GM19238 (cell line): ENCODE measurements around the gene PALLD.
"Not testable (repeated sequence)": the region's sequence is repeated elsewhere in the genome, so short reads cannot be mapped to it uniquely, and the experiment has no call there.

Source experiments
- DNase-seq: peaks from one replicate; pipeline ENCODE4 v3.0.0; 2011; ENCODE audit warnings: low spot score; ENCODE audit not compliant: insufficient read length

The PALLD gene

DNA sequence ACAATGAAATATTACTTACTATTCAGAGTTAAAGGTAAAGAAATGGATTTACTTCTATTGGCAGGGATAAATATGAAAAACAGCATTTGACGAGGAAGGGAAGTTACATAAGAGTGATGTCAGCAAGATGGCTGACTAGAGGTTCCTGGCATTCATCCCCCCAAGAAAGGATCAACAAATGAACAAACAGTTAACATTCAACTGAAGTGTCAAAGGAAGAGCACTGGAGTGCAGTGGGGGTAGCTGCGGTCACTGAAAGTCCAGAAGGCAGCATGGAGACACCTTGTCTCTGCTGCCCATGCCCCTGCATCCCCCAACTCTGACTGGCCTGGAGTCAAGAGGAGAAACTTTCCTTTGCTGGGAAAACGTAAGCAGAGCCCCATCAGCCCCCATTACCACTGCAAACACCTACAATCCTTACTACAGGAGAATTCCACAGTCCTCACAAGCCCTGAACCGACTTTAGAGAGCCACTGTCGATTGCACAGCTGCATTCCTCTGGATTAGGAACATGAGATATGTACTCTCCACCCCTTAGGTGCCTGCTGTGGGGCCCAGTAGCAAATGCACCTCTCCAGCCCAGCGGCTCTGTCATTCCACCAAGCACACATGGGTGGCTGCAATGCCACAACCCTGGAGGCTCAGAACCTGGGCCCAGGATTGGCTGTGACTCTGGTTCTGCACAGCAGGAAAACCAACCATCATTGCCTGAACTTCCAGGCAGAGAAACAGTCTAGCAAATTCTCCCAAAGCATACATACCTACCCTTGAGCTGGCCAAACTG lies 433.8 kb downstream of the PALLD start:
- DNase-seq: no peak

DNA sequence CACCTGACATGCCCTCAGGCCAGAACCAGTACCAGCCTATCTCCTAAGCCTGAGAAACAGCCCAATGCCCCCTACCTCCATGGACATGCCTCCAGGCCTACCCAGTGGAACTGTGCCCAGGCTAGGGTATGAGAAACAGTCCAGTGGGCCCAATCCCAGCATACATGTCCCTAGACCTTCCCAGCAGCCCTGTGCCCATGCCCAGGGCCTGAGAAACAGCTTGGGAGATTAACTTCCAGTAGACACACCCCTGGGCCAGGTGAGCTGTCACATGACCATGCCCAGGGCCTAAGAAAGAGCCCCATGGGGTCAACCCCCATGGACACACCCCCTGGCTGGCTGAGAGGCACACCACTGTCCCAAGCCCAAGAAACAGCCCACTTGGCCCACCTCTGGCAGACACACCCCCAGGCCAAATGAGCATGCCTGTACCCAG lies 434.4 kb downstream of the PALLD start:
- DNase-seq: no peak

GRCh38 chr4:168932138-168932537 lies 435.3 kb downstream of the PALLD start:
- no peak for DNase-seq

- no peak for DNase-seq
Measured at GRCh38 chr4:168933423-168933822, 436.6 kb downstream of the PALLD start.

GRCh38 chr4:168937473-168937872 lies 440.6 kb downstream of the PALLD start:
- not testable (repeated sequence) for DNase-seq

DNA sequence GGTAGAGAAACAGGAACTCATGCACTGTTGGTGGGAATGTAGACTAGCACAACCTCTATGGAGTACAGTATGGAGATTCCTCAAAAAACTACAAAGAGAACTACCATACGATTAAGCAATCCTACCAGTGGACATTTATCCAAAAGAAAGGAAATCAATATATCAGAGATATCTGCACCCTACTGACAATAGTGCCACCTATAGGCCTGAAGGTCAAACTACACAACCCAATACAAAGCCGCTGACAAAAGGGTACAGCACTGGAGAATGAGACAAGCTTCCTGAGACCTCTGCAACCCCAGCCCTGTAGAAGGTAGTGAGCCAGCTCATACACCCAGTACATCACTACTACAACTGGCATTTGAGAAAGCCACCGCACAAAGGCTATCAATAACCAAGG lies 446.1 kb downstream of the PALLD start:
- no peak for DNase-seq

DNA sequence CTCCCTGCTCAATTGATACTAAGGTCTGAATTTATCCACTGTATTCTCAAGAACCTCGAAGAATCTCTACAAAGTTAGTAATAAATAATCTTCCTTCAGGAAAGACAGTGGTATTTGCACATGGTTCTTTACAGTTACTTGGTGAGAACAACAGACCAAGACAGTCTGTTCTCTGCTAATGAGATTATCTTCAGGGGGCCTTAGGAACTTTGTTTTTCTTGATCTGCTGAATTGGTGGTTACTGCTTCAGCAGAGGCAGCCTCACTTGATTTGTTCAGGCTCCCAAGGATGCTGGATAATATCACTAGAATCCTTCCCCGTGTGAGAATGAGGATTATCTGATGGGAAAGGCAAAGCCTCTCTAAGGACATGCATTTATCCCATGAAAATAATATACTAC lies 448.4 kb downstream of the PALLD start:
- no peak for DNase-seq

DNA sequence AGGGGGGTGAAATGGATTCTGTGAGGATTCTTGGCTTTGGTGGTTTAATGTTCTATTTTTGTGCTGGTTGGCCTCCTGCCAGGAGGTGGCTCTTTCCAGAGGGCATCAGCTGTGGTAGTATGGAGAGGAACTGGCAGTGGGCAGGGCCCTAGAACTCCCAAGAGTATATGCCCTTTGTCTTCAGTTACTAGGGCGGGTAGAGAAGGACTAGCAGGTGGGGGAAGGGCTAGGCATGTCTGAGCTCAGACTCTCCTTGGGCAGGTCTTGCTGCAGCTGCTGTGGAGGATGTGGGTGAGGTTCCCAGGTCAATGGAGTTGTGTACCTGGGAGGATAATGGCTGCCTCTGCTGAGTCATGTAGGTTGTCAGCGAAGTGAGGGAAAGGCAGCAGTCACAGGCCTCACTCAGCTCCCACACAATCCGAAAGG lies 456.0 kb downstream of the PALLD start:
- not testable (repeated sequence) for DNase-seq

GRCh38 chr4:168955674-168956073 lies 458.8 kb downstream of the PALLD start:
- DNase-seq: no peak

DNA sequence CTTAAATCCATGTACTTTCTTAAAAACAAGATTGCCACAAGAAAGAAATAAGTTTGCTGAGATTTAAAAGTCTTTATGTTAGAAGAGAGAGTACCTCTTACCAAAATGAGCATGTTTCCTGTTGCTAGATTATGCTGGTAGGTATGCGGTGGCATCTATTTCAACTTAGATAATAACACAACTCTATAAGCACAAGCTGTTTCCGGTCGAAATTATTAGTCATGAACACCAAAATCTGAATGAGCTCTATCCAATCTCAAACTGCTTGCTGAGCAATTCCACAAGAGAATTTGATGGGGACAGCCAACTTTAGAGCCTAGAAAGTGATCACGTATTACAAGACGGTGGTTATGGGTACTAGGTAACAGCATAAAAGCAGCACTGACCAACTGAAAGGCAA lies 463.9 kb downstream of the PALLD start:
- no peak for DNase-seq

DNA sequence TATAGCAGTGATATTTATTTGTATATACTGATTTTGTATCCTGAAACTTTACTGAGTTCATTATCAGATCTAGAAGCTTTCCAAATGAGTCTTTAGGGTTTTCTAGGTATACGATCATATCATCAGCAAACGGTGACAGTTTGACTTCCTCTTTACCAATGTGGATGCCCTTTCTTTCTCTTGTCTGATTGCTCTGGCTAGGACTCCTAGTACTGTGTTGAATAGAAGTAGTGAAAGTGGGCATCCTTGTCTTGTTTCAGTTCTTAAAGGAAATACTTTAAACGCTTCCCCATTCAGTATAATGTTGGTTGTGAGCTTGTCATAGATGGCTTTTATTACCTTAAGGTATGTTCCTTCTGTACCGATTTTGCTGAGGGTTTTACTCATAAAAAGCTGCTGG lies 475.7 kb downstream of the PALLD start:
- DNase-seq: no peak
